Adrenal gland (tissue), 5 donors: Measurements from ENCODE around the gene STAT6.

Source experiments
- POLR2A ChIP-seq, 2 donors: fragments of 450-650 bp; IDR thresholded peaks; one replicate each; pipeline ENCODE4 v1.6.1; 2017; ENCODE audit warnings: antibody characterized with exemption in 2 of 2, mild to moderate bottlenecking in 2 of 2, moderate library complexity in 1 of 2
- TF ChIP-seq, protein P1 (sequence below), 6 experiments: fragments of 450-650 bp in 4 of 6; fragments of 200-600 bp in 2 of 6; sonication (generic) in 1 of 6; IDR thresholded peaks; 1 replicate in 5 of 6; 2 replicates in 1 of 6; pipeline versions ENCODE4 v1.5.1 to v1.8.0; 2016 to 2021; ENCODE audit warnings: antibody characterized with exemption in 6 of 6, mild to moderate bottlenecking in 2 of 6, moderate library complexity in 1 of 6
- donor health status: DM: no; HTN: no; CAD: no.

GRCh38 chr12:57099766-57100165 lies 11.4 kb downstream of the STAT6 start:
- TF ChIP-seq, protein P1, sequence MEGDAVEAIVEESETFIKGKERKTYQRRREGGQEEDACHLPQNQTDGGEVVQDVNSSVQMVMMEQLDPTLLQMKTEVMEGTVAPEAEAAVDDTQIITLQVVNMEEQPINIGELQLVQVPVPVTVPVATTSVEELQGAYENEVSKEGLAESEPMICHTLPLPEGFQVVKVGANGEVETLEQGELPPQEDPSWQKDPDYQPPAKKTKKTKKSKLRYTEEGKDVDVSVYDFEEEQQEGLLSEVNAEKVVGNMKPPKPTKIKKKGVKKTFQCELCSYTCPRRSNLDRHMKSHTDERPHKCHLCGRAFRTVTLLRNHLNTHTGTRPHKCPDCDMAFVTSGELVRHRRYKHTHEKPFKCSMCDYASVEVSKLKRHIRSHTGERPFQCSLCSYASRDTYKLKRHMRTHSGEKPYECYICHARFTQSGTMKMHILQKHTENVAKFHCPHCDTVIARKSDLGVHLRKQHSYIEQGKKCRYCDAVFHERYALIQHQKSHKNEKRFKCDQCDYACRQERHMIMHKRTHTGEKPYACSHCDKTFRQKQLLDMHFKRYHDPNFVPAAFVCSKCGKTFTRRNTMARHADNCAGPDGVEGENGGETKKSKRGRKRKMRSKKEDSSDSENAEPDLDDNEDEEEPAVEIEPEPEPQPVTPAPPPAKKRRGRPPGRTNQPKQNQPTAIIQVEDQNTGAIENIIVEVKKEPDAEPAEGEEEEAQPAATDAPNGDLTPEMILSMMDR (IDR thresholded peaks at IDR 0.05): no peak
- no peak for TF ChIP-seq POLR2A (IDR thresholded peaks at IDR 0.05)
